ENCODE measurements around the gene LYPD3. TPM values are rescaled to one million over a fixed set of nuclear protein-coding genes. Genes with fewer than 3 reads are reported as not detected.

LYPD3 gene
- total RNA-seq, 1 donor from 2014 or later: 0.60 TPM

GRCh38 chr19:43505941-43506340 is 40.5 kb upstream of the LYPD3 start:
- Mint-ChIP-seq H3K27me3 (peaks cover 10% of the 10 kb centered on the region), H3K27ac (no peak overlapping the region), H3K9me3 (ENCODE audit: low read depth) (no peaks in the 10 kb centered on the region), H3K4me1 (ENCODE audit: low read depth) (peaks cover 14% of the 10 kb centered on the region), H3K4me3 (ENCODE audit: low read depth) (no peak overlapping the region), H3K36me3 (ENCODE audit: insufficient read depth) (peaks cover 14% of the 10 kb centered on the region)
- no peak for TF ChIP-seq CTCF (IDR thresholded peaks at IDR 0.05; ENCODE audit: unreplicated experiment)
- DNase-seq (ENCODE audit: low spot score, unreplicated experiment): no peak

GRCh38 chr19:43505186-43505456 is 39.7 kb upstream of the LYPD3 start:
- H3K4me3 Mint-ChIP-seq (ENCODE audit: low read depth): peak overlapping the region; percentile 60
- H3K27me3 Mint-ChIP-seq: peaks cover 10% of the 10 kb centered on the region
- H3K27ac Mint-ChIP-seq: peak overlapping the region; percentile 84

GRCh38 chr19:43504426-43505185 is 39.2 kb upstream of the LYPD3 start, which contains the start of gene PHLDB3:
Gene PHLDB3 (minus strand): TSS chr19:43504746. CDS start chr19:43504118, 628 bp downstream.
- peaks cover 15% of the 10 kb centered on the region for H3K36me3 Mint-ChIP-seq (ENCODE audit: insufficient read depth)
- peak within 1 kb of the TSS; percentile 82 for H3K4me3 Mint-ChIP-seq (ENCODE audit: low read depth)
- peaks cover 15% of the 10 kb centered on the region for H3K4me1 Mint-ChIP-seq (ENCODE audit: low read depth)
- H3K27me3 Mint-ChIP-seq: peaks cover 10% of the 10 kb centered on the region
- no peak for TF ChIP-seq CTCF (IDR thresholded peaks at IDR 0.05; ENCODE audit: unreplicated experiment)
- peak within 1 kb of the TSS; percentile 95 for H3K27ac Mint-ChIP-seq
- no peaks in the 10 kb centered on the region for H3K9me3 Mint-ChIP-seq (ENCODE audit: low read depth)
- DNase-seq (ENCODE audit: low spot score, unreplicated experiment): peak; percentile 27

More at GRCh38 chr19:43505186-43505456, 39.7 kb upstream of the LYPD3 start:
- Mint-ChIP-seq H3K36me3 (ENCODE audit: insufficient read depth) (peaks cover 15% of the 10 kb centered on the region), H3K9me3 (ENCODE audit: low read depth) (no peaks in the 10 kb centered on the region), H3K4me1 (ENCODE audit: low read depth) (peaks cover 15% of the 10 kb centered on the region)
- DNase-seq (ENCODE audit: low spot score, unreplicated experiment): no peak
- no peak for TF ChIP-seq CTCF (IDR thresholded peaks at IDR 0.05; ENCODE audit: unreplicated experiment)

- Mint-ChIP-seq H3K27ac (peak overlapping the region; percentile 95), H3K36me3 (ENCODE audit: insufficient read depth) (peaks cover 15% of the 10 kb centered on the region), H3K27me3 (peaks cover 10% of the 10 kb centered on the region), H3K4me1 (ENCODE audit: low read depth) (peaks cover 22% of the 10 kb centered on the region), H3K9me3 (ENCODE audit: low read depth) (no peaks in the 10 kb centered on the region), H3K4me3 (ENCODE audit: low read depth) (peak overlapping the region; percentile 82)
- peak; percentile 95 for DNase-seq (ENCODE audit: low spot score, unreplicated experiment)
- TF ChIP-seq CTCF (IDR thresholded peaks at IDR 0.05; ENCODE audit: unreplicated experiment): peak; percentile 42
Measured at GRCh38 chr19:43503501-43504425, 38.4 kb upstream of the LYPD3 start.

- Mint-ChIP-seq H3K4me1 (ENCODE audit: low read depth) (peaks cover 30% of the 10 kb centered on the region), H3K27me3 (peaks cover 10% of the 10 kb centered on the region), H3K27ac (peak overlapping the region; percentile 63), H3K4me3 (ENCODE audit: low read depth) (peak overlapping the region; percentile 82), H3K9me3 (ENCODE audit: low read depth) (no peaks in the 10 kb centered on the region), H3K36me3 (ENCODE audit: insufficient read depth) (peaks cover 12% of the 10 kb centered on the region)
- TF ChIP-seq CTCF (IDR thresholded peaks at IDR 0.05; ENCODE audit: unreplicated experiment): no peak
- DNase-seq (ENCODE audit: low spot score, unreplicated experiment): no peak
Measured at GRCh38 chr19:43502419-43502976, 37.1 kb upstream of the LYPD3 start.
